ENCODE data around the gene ARHGAP31.

Gene ARHGAP31

DNA sequence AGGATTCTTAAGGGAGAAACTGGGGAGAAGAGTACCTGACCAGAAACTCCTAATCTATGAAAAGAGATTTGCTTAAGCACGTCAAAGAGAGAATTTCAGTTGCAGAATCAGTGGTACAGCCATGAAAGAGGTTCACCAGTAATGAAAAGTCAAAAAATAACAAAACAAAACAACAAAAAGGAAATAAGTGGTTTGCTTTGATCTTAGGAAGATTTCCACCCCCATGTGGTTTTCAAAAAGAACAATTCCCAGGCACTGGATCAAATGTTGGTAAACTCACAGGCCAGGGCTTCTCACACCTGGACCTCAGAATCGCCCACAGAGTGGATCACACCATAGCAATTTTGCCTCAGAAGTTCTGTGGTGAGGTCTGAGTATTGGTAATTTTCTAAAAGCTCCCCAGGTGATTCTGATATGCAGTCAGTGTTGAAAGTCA lies 101.8 kb downstream of the ARHGAP31 start:
- no peak for DNase-seq (ENCODE audit: low spot score)

- no peak for DNase-seq (ENCODE audit: low spot score)
Measured at GRCh38 chr3:119396870-119397269, 102.7 kb downstream of the ARHGAP31 start.

- DNase-seq (ENCODE audit: low spot score), result no peak
Measured at GRCh38 chr3:119400466-119400865, 106.3 kb downstream of the ARHGAP31 start.

DNA sequence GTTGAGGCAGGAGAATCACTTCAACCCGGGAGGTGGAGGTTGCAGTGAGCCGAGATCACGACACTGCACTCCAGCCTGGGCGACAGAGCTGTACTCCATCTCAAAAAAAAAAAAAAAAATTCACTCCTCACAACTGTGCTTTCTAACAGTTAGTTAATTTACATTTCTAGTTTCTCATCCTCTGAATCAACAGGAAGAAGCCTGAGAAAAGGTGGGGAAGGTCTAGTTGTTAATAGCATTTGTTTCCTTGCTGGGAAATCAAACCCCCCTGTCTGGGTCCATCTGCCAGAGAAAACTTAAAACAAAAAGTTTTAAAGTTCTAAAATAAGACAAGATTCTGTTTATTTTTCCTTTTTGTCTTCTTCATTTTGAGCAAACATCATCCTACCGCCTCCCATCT lies 106.9 kb downstream of the ARHGAP31 start:
- DNase-seq (ENCODE audit: low spot score), result no peak

GRCh38 chr3:119401503-119402440 lies 107.6 kb downstream of the ARHGAP31 start:
- no peak for DNase-seq (ENCODE audit: low spot score)

DNA sequence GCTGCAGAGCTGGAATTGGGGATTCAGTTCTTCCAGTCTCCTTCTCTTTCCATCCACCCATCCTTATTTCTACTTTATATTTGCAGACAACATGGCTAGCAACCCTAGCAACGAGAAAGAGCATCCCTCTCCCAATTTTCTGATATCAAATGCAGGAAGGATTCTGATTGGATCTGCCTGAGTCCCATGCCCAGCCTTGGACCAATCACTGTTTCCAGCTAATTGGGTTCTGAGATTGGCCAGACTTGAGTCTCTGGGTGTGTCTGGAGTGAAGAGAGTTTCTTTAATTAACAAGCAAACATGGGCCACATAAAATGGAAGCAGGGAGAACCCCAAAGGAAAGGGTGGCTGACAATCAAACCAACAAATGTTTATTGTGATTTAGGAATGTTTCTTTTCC lies 108.6 kb downstream of the ARHGAP31 start:
- no peak for DNase-seq (ENCODE audit: low spot score)

DNA sequence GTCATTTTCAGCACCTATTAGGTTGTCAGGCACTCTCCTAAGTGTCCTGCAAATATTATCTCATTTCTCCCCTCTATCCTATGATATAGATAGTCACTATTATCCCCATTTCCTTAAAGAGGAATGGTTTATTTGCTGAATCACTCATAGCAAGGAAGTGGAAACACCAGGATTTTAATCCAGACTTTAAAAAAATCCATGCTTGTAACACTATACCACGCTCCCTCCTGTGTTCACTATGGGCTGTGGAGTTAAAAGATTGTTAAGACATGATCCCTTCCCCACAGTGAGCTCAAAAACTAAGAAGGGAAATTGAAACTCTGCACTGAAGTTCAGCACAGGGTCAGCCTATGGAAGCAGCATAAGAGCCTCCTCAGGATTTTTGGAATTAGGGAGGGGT lies 109.0 kb downstream of the ARHGAP31 start:
- no peak for DNase-seq (ENCODE audit: low spot score)

GRCh38 chr3:119405315-119405714 lies 111.1 kb downstream of the ARHGAP31 start:
- no peak for DNase-seq (ENCODE audit: low spot score)

GRCh38 chr3:119408243-119408950 lies 114.2 kb downstream of the ARHGAP31 start:
- no peak for DNase-seq (ENCODE audit: low spot score)

GRCh38 chr3:119409844-119410243 lies 115.7 kb downstream of the ARHGAP31 start:
- DNase-seq (ENCODE audit: low spot score), result no peak

GRCh38 chr3:119413603-119414280 lies 119.6 kb downstream of the ARHGAP31 start:
- peak; percentile 5 for DNase-seq (ENCODE audit: low spot score)

DNA sequence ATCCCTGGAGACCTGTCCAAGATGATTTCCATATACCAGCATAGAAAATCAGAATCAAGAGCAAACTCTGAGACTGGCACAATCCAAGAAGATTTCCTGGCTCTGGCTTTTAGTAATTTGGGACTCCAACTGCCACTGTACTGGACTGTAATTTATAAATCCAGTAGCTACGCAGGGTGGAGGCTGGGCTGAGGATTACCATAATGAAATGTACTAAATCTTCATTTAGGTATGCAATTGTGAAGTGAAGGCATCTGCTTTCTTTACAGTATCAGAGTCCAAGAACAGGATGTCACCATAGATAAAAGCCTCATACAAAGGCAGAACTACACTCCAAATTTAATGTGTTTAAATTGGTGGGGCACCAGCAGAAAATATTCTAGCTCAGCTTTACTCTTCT lies 122.7 kb downstream of the ARHGAP31 start:
- no peak for DNase-seq (ENCODE audit: low spot score)

- no peak for DNase-seq (ENCODE audit: low spot score)
Measured at GRCh38 chr3:119417771-119418512, 123.8 kb downstream of the ARHGAP31 start.

GRCh38 chr3:119418641-119419040 lies 124.5 kb downstream of the ARHGAP31 start:
- no peak for DNase-seq (ENCODE audit: low spot score)

DNA sequence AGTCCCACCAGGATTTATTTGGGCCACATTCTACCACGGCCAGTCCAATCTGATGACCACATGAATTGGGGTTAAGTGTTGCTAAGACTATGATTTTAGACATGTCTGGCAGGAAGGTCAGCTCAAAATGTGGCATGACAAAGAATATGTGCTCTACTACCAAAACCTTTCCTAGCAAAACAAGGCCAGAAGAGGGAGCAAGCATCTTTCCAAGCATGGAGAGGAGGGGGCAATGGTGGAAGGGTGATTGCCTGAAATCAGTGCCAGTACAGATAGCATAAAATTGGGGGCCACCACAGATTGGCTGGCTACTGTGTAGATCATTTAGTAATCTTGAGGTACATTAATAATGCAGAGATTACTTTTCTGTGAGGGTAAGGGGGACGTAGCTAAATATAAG lies 126.0 kb downstream of the ARHGAP31 start:
- DNase-seq (ENCODE audit: low spot score), result no peak

DNA sequence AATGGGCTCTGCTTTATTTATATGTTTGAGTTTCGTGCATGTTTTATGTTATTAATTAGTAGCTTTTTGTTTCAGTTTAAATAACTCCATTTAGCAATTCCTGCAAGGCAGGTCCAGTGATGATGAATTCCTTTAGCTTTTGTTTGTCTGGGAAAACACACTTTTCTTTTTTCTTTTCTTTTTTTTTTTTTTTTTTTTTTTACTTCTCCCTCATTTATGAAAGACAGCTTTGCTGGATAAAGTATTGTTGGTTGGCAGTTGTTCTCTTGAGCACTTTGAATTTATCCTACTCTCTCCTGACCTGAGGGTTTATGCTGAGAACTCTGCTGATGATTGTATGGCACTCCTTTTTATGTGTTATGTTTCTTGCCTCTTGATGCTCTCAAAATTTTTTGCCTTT lies 133.5 kb downstream of the ARHGAP31 start:
- no peak for DNase-seq (ENCODE audit: low spot score)

GRCh38 chr3:119428538-119428937 lies 134.4 kb downstream of the ARHGAP31 start:
- DNase-seq (ENCODE audit: low spot score), result no peak

- DNase-seq (ENCODE audit: low spot score), result no peak
Measured at GRCh38 chr3:119433613-119434325, 139.6 kb downstream of the ARHGAP31 start.

DNA sequence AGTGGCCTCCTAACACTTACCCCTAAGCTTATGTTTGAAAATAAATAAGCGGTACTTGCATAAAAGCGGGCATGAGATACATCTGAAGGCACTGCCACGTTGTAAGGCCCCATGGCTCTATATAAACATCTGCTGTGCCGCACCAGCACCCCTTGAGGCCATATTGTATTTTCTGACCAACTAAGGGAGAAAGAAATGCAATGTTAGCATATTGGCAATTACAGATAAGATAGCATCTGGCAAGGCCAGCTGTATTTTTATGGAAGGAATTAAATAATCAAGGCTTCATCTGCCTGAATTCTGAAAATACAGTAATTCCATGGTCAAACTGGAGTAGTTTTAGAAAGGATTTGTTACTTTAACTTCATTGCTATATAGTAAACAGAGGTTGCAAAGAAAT lies 140.5 kb downstream of the ARHGAP31 start:
- no peak for DNase-seq (ENCODE audit: low spot score)

DNA sequence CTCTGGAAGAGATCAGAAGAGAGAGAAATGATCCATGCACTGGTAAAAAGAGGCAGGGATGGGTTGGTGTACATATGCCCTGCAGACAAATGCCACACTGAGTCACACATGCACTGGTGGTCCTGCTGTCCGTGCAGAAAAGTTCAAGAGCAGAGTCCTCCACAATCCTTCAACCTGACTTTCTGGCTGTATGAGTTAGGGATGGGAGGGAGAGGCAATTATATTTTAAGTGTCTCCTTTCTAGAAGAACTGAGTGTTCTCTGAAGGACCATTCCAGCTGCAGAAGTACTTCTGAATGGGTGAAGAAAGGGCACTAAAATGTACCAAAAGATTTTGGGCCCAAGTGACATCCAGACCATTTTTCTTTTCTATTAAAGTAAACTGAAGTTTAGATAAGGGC lies 142.8 kb downstream of the ARHGAP31 start:
- DNase-seq (ENCODE audit: low spot score), result no peak

DNA sequence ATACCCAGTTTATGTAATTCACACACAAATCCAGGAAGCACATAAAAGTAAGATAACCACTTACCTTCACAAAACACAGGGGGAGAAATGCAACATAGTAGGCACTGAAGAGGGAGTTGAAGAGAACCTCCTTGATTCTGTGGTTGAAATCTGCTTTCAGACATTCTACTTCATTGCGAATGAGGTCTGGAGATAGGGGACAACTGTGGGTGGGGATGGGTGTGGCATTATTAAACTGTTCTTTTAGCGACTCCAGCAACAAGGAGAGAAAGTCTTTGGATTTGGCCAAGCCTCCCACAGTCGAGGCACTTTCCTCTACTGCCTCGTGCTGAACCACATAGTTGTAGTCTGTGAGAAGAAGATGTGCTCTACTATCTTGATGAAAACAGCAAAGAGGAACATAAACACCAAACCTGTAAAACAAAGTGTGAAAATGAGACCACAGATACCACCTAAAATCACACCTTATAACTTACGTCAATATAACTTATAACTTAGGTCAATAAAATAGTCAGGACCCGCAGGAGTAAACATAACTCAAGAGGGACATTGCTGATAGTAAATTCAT lies 143.6 kb downstream of the ARHGAP31 start:
- DNase-seq (ENCODE audit: low spot score), result no peak
